WTC11 (cell line): Measurements from ENCODE around the gene SNX30. TPM values are rescaled to one million over a fixed set of nuclear protein-coding genes. Genes with fewer than 3 reads are reported as not detected.

Experiments used
- ATAC-seq: fragments of 200-7000 bp; cut with Tn5 transposase; 2 replicates; pipeline ENCODE4 v1.10.0; 2021; ENCODE audit warnings: mild to moderate bottlenecking, moderate library complexity
- CTCF ChIA-PET: fragments of 300-600 bp; sonication (Branson Sonifier 250); formaldehyde crosslinking; loops from one replicate; lab custom pipeline; 2021; ENCODE audit warnings: antibody characterized with exemption; lab: Charles Lee
- POLR2A ChIA-PET: fragments of 350-600 bp; sonication (Branson Sonifier 250); formaldehyde crosslinking; loops from one replicate; lab custom pipeline; 2021; ENCODE audit warnings: antibody characterized with exemption; lab: Charles Lee
- DNase-seq: peaks from one replicate; pipeline ENCODE4 v3.0.0; 2021; ENCODE audit warnings: low spot score
- H3K27ac Mint-ChIP-seq: 2 replicates; pipeline ENCODE4 v1.8.0; 2021; ENCODE audit warnings: mixed read lengths
- H3K27me3 Mint-ChIP-seq: 2 replicates; pipeline ENCODE4 v1.8.0; 2021; ENCODE audit warnings: low read depth, mild to moderate bottlenecking, moderate library complexity, mixed read lengths
- H3K36me3 Mint-ChIP-seq: 2 replicates; pipeline ENCODE4 v1.8.0; 2021; ENCODE audit warnings: mixed read lengths
- H3K4me1 Mint-ChIP-seq: 2 replicates; pipeline ENCODE4 v1.8.0; 2022; ENCODE audit warnings: mixed read lengths
- H3K4me3 Mint-ChIP-seq: 2 replicates; pipeline ENCODE4 v1.8.0; 2021; ENCODE audit warnings: mild to moderate bottlenecking, moderate library complexity, mixed read lengths
- H3K9me3 Mint-ChIP-seq: 2 replicates; pipeline ENCODE4 v1.8.0; 2021; ENCODE audit warnings: mixed read lengths
- ATF1 ChIP-seq: sonication (generic); formaldehyde crosslinking; IDR thresholded peaks from 2 replicates; pipeline ENCODE4 v1.8.1; 2023; ENCODE audit warnings: mild to moderate bottlenecking, moderate library complexity, missing genetic modification reagents
- CREB1 ChIP-seq: sonication (generic); formaldehyde crosslinking; IDR thresholded peaks from 2 replicates; pipeline ENCODE4 v1.8.0; 2023; ENCODE audit warnings: mild to moderate bottlenecking, missing genetic modification reagents
- FOXP1 ChIP-seq: sonication (generic); formaldehyde crosslinking; IDR thresholded peaks from 2 replicates; pipeline ENCODE4 v1.8.0; 2022; ENCODE audit warnings: missing genetic modification reagents, mild to moderate bottlenecking, moderate library complexity, borderline replicate concordance
- IRF2 ChIP-seq: sonication (generic); formaldehyde crosslinking; IDR thresholded peaks from 2 replicates; pipeline ENCODE4 v1.8.0; 2022; ENCODE audit warnings: low read depth, missing genetic modification reagents, borderline replicate concordance
- JUN ChIP-seq: sonication (generic); formaldehyde crosslinking; IDR thresholded peaks from 2 replicates; pipeline ENCODE4 v1.8.0; 2023; ENCODE audit warnings: mild to moderate bottlenecking, missing genetic modification reagents
- NFATC4 ChIP-seq: fragments of 250-450 bp; sonication (Bioruptor Pico); IDR thresholded peaks from 2 replicates; pipeline ENCODE4 v1.9.0; 2021; ENCODE audit warnings: mild to moderate bottlenecking
- NFYB ChIP-seq: sonication (generic); formaldehyde crosslinking; conservative IDR thresholded peaks from 2 replicates; pipeline ENCODE4 v1.8.0; 2022; ENCODE audit warnings: low read depth, missing genetic modification reagents
- NR1H2 ChIP-seq: sonication (generic); formaldehyde crosslinking; IDR thresholded peaks from 2 replicates; pipeline ENCODE4 v1.9.0; 2021; ENCODE audit warnings: mild to moderate bottlenecking, moderate library complexity, missing genetic modification reagents
- TCF7 ChIP-seq: sonication (generic); formaldehyde crosslinking; IDR thresholded peaks from 2 replicates; pipeline ENCODE4 v1.8.0; 2022; ENCODE audit warnings: mild to moderate bottlenecking, low read depth, missing genetic modification reagents, moderate library complexity
- TEAD4 ChIP-seq: sonication (generic); formaldehyde crosslinking; IDR thresholded peaks from 2 replicates; pipeline ENCODE4 v1.8.0; 2022; ENCODE audit warnings: mild to moderate bottlenecking, missing genetic modification reagents
- ZBTB21 ChIP-seq: sonication (generic); formaldehyde crosslinking; IDR thresholded peaks from 2 replicates; pipeline ENCODE4 v1.8.1; 2023; ENCODE audit warnings: mild to moderate bottlenecking, missing genetic modification reagents, borderline replicate concordance
- ZNF121 ChIP-seq: sonication (generic); formaldehyde crosslinking; IDR thresholded peaks from 2 replicates; pipeline ENCODE4 v1.8.0; 2023; ENCODE audit warnings: missing genetic modification reagents
- ZNF317 ChIP-seq: sonication (generic); formaldehyde crosslinking; IDR thresholded peaks from 2 replicates; pipeline ENCODE4 v1.8.1; 2023; ENCODE audit warnings: low read depth, mild to moderate bottlenecking, moderate library complexity, missing genetic modification reagents, borderline replicate concordance
- total RNA-seq: library from RNA; stranded (reverse); gene quantifications from 3 replicates; pipeline ENCODE4 v1.2.3, GENCODE V29; 2021
- TF ChIP-seq, protein P1 (sequence below): fragments of 200-600 bp; IDR thresholded peaks from 2 replicates; pipeline ENCODE4 v1.8.0; 2022; ENCODE audit warnings: antibody characterized with exemption
- TF ChIP-seq, protein P2 (sequence below): sonication (generic); formaldehyde crosslinking; IDR thresholded peaks from 2 replicates; pipeline ENCODE4 v1.8.1; 2023; ENCODE audit warnings: mild to moderate bottlenecking, missing genetic modification reagents, moderate library complexity
- TF ChIP-seq, protein P3 (sequence below): sonication (generic); formaldehyde crosslinking; IDR thresholded peaks from 2 replicates; pipeline ENCODE4 v1.8.1; 2022; ENCODE audit warnings: mild to moderate bottlenecking, moderate library complexity, missing genetic modification reagents
- TF ChIP-seq, protein P4 (sequence below): sonication (generic); formaldehyde crosslinking; IDR thresholded peaks from 2 replicates; pipeline ENCODE4 v1.8.1; 2022; ENCODE audit warnings: low read depth, missing genetic modification reagents, borderline replicate concordance
- TF ChIP-seq, protein P5 (sequence below): sonication (generic); formaldehyde crosslinking; IDR thresholded peaks from 2 replicates; pipeline ENCODE4 v1.8.1; 2023; ENCODE audit warnings: mild to moderate bottlenecking, missing genetic modification reagents

Gene SNX30
- total RNA-seq, 1 experiment from 2014 or later: 13.4 TPM

DNA sequence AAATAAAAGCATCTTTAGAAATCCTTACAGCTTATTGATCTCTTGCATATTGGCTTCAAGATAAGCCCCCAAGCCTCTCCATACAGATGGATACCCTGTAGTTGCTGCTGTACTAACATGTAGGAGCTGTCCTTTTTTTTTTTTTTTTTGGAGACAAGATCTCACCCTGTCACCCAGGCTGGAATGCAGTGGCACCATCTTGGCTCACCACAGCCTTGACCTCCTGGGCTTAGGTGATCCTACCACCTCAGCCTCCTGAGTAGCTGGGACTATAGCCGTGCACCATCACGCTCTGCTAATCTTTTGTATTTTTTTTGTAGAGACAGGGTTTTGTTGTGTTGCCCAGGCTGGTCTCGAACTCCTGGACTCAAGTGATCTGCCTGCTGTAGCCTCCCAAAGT, 35.4 kb downstream of the SNX30 start (continued):
- no peak for TF ChIP-seq ATF1 (CRISPR knock-in tag)
- no peak for TF ChIP-seq FOXP1
- no peak for TF ChIP-seq ZNF121 (CRISPR knock-in tag)

DNA sequence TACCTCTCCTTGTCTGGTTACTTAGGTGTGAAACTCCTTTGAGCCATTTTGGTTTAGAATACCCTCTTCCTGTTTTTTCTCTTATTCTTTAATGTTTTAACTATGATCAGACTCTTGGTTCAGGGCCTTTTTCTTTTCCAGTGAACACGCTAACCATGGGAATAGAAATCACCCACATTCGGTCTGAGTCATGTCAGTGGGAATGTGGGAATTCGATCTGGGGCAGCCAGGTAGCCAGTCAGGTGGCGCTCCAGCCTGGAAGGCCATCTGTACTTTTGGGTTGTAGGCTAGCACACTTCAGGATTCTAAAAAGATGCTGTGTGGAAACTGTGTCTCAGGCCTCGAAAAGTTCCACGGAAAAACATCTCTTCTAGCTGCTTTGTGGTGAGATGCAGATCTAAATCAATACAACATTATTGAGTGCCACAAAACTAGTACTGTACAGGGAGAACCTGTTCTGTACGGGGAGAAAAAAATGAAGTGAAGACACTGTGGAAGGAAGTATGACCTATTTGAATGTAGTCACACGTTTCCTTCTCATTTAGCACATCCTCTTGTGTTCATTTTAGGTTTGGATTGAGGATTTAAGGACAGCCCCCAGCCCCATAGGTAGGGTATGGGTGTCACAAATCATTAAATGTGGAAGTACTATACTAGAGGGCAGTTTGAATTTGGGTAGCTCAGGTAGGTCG, 36.4 kb downstream of the SNX30 start:
- ATAC-seq (no peak), DNase-seq (no peak)
- Mint-ChIP-seq H3K9me3 (no peaks in the 10 kb centered on the region), H3K27ac (no peak overlapping the region), H3K27me3 (no peaks in the 10 kb centered on the region), H3K4me1 (peaks cover 10% of the 10 kb centered on the region), H3K36me3 (no peaks in the 10 kb centered on the region), H3K4me3 (no peak overlapping the region)
- TF ChIP-seq CREB1 (no peak), ZNF121 (CRISPR knock-in tag) (no peak), NR1H2 (CRISPR knock-in tag) (no peak), NFATC4 (CRISPR knock-in tag) (no peak), TCF7 (no peak), NFYB (CRISPR knock-in tag) (no peak), IRF2 (CRISPR knock-in tag) (no peak), TEAD4 (CRISPR knock-in tag) (no peak), ZNF317 (CRISPR knock-in tag) (no peak), JUN (CRISPR knock-in tag) (no peak), ZBTB21 (CRISPR knock-in tag) (no peak)
- TF ChIP-seq, protein P1, sequence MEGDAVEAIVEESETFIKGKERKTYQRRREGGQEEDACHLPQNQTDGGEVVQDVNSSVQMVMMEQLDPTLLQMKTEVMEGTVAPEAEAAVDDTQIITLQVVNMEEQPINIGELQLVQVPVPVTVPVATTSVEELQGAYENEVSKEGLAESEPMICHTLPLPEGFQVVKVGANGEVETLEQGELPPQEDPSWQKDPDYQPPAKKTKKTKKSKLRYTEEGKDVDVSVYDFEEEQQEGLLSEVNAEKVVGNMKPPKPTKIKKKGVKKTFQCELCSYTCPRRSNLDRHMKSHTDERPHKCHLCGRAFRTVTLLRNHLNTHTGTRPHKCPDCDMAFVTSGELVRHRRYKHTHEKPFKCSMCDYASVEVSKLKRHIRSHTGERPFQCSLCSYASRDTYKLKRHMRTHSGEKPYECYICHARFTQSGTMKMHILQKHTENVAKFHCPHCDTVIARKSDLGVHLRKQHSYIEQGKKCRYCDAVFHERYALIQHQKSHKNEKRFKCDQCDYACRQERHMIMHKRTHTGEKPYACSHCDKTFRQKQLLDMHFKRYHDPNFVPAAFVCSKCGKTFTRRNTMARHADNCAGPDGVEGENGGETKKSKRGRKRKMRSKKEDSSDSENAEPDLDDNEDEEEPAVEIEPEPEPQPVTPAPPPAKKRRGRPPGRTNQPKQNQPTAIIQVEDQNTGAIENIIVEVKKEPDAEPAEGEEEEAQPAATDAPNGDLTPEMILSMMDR: no peak
- TF ChIP-seq, protein P2, sequence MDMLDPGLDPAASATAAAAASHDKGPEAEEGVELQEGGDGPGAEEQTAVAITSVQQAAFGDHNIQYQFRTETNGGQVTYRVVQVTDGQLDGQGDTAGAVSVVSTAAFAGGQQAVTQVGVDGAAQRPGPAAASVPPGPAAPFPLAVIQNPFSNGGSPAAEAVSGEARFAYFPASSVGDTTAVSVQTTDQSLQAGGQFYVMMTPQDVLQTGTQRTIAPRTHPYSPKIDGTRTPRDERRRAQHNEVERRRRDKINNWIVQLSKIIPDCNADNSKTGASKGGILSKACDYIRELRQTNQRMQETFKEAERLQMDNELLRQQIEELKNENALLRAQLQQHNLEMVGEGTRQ (CRISPR knock-in tag): no peak
- TF ChIP-seq, protein P3, sequence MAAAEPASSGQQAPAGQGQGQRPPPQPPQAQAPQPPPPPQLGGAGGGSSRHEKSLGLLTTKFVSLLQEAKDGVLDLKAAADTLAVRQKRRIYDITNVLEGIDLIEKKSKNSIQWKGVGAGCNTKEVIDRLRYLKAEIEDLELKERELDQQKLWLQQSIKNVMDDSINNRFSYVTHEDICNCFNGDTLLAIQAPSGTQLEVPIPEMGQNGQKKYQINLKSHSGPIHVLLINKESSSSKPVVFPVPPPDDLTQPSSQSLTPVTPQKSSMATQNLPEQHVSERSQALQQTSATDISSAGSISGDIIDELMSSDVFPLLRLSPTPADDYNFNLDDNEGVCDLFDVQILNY (CRISPR knock-in tag): no peak
- TF ChIP-seq, protein P4, sequence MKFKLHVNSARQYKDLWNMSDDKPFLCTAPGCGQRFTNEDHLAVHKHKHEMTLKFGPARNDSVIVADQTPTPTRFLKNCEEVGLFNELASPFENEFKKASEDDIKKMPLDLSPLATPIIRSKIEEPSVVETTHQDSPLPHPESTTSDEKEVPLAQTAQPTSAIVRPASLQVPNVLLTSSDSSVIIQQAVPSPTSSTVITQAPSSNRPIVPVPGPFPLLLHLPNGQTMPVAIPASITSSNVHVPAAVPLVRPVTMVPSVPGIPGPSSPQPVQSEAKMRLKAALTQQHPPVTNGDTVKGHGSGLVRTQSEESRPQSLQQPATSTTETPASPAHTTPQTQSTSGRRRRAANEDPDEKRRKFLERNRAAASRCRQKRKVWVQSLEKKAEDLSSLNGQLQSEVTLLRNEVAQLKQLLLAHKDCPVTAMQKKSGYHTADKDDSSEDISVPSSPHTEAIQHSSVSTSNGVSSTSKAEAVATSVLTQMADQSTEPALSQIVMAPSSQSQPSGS (CRISPR knock-in tag): no peak
- TF ChIP-seq, protein P5, sequence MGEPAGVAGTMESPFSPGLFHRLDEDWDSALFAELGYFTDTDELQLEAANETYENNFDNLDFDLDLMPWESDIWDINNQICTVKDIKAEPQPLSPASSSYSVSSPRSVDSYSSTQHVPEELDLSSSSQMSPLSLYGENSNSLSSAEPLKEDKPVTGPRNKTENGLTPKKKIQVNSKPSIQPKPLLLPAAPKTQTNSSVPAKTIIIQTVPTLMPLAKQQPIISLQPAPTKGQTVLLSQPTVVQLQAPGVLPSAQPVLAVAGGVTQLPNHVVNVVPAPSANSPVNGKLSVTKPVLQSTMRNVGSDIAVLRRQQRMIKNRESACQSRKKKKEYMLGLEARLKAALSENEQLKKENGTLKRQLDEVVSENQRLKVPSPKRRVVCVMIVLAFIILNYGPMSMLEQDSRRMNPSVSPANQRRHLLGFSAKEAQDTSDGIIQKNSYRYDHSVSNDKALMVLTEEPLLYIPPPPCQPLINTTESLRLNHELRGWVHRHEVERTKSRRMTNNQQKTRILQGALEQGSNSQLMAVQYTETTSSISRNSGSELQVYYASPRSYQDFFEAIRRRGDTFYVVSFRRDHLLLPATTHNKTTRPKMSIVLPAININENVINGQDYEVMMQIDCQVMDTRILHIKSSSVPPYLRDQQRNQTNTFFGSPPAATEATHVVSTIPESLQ (CRISPR knock-in tag): no peak
- CTCF ChIA-PET: no interaction called here
- POLR2A ChIA-PET: no interaction called here
